DOHH2 (cell line): Measurements from ENCODE around the gene SLC6A11.

Experiments used
- CTCF ChIP-seq: fragments of 200-600 bp; sonication (generic); IDR thresholded peaks from one replicate; pipeline ENCODE4 v1.5.1; 2014; ENCODE audit warnings: antibody characterized with exemption, mild to moderate bottlenecking, low read depth, low read length; ENCODE audit not compliant: poor library complexity, severe bottlenecking
- EZH2phosphoT487 ChIP-seq: fragments of 200-600 bp; sonication (generic); IDR thresholded peaks from 2 replicates; pipeline ENCODE4 v1.6.1; 2017; ENCODE audit warnings: borderline replicate concordance, mild to moderate bottlenecking, antibody characterized with exemption, low read length, moderate library complexity, mixed read lengths

GRCh38 chr3:10945683-10946287 lies 129.8 kb downstream of the SLC6A11 start:
- peak; percentile 94 for TF ChIP-seq CTCF
- no peak for TF ChIP-seq EZH2phosphoT487
